ENCODE data around the gene FGB.
"Not testable (repeated sequence)": the region's sequence is repeated elsewhere in the genome, so short reads cannot be mapped to it uniquely, and the experiment has no call there.

FGB gene

DNA sequence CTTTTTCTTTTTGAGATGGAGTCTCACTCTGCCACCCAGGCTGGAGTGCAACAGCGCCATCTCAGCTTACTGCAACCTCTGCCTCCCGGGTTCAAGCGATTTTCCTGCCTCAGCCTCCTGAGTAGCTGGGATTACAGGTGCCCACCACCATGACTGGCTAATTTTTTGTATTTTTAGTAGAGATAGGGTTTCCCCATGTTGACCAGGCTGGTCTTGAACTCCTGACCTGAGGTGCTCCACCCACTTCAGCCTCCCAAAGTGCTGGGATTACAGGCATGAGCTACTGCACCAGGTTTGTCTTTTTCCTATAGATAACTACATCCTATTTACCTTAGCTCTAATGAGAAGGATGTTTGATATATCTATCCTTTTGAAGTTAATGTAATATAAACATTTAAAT is 31.5 kb downstream of the FGB start:
- not testable (repeated sequence) for DNase-seq (ENCODE audit: low read depth in 2 of 3, low spot score in 2 of 3)

DNA sequence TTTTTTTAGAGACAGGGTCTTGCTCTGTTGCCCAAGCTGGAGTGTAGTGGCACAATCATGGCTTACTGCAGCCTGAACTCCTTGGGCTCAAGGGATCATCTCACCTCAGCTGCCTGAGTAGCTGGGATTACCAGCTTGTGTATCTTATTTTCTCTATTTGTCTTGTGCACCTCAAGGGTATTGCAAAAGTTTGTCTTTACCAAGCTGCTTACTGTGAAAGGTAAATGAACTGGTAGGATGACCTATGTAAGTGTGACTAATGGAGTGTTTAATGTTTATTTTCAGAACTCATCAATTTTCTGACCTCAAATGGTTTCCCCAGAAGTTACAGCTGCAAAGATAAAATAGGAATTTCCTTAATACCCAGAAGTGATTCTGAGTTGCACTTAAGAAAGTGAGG is 33.0 kb downstream of the FGB start:
- no peak for DNase-seq (ENCODE audit: low read depth in 2 of 3, low spot score in 2 of 3)

DNA sequence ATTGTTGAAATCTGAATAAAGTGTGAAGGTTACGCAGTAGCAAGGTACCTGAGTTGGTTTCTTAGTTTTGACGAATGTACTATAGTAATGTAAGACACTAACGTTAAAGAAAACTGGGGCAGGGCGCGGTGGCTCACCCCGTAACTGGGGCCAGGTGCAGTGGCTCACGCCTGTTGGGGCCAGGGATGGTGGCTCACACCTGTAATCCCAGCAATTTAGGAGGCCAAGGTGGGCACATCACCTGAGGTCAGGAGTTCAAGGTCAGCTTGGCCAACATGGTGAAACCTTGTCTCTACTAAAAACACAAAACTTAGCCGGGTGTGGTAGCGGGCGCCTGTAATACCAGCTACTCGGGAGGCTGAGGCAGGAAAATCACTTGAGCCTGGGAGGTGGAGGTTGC is 34.5 kb downstream of the FGB start:
- DNase-seq (ENCODE audit: low read depth in 2 of 3, low spot score in 2 of 3), result not testable (repeated sequence)

DNA sequence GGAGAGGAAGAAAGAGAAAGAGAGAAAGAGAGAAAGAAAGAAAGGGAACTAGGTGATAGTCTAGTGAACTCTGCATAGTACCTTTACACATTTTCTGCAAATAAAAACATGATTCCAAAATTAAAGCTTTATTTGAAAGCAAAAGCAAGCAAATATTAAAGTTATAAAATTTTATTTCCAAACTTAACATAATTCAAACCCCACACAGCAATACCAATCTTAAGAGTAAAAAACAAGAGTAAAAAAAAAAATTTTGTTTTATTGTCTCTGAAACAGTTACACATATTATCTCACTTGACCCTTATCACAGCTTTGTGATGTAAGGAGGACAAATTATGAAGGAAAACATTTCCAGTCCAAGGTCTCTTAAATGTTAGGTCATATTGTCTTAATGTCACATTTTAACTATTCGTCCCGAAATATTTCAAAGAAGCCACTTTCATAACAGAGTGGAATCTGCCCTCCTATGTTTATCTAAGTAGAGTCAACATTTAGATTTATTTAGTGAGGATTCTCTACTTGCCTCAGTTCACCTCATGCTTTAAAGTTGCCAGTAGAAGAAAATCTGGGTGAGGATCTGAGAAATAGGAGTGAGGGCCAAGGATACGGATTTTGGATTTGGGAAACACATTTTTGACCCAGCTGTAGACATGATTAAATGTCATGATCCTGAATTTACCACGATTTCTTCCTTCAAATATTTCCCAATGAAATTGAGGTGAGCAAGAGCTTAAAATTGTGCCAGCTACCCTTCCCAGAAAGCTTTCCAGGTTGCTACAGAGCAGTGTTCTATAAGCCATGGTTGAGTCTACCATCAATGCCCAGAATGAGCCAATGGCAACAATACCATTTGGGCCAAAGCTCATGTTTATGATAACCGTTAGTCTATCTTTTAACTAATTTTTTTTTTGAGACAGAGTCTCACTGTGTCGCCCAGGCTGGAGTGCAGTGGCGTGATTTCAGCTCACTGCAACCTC is 35.3 kb downstream of the FGB start:
- DNase-seq (ENCODE audit: low read depth in 2 of 3, low spot score in 2 of 3), result no peak

DNA sequence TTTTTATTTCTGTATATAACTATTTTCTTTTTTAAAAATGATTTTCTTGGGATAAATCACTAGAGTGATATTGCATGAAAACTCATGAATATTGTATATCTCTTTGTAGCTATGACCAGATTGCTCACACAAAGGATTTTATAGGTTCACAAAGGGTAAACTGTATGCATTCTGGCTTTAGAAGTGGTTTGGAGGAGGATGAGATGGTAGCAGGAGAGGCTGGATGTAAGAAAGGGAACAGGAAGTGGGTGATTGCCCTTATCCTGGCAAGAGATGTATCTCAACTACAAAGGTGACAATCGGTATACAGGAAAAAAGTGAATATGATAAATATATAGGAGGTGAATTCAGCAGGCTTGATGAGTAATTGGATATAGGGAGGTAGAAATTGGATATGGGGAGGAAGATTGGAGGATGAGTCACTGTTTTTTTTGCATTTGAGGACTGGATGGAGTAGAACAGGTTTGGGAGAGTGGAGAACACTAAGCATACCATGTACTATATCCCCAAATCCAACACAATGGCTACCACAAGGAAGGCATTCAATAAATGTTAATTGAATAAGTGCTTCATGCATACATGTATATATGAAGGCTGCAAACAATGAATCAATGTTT is 39.7 kb downstream of the FGB start:
- DNase-seq (ENCODE audit: low read depth in 2 of 3, low spot score in 2 of 3), result no peak

DNA sequence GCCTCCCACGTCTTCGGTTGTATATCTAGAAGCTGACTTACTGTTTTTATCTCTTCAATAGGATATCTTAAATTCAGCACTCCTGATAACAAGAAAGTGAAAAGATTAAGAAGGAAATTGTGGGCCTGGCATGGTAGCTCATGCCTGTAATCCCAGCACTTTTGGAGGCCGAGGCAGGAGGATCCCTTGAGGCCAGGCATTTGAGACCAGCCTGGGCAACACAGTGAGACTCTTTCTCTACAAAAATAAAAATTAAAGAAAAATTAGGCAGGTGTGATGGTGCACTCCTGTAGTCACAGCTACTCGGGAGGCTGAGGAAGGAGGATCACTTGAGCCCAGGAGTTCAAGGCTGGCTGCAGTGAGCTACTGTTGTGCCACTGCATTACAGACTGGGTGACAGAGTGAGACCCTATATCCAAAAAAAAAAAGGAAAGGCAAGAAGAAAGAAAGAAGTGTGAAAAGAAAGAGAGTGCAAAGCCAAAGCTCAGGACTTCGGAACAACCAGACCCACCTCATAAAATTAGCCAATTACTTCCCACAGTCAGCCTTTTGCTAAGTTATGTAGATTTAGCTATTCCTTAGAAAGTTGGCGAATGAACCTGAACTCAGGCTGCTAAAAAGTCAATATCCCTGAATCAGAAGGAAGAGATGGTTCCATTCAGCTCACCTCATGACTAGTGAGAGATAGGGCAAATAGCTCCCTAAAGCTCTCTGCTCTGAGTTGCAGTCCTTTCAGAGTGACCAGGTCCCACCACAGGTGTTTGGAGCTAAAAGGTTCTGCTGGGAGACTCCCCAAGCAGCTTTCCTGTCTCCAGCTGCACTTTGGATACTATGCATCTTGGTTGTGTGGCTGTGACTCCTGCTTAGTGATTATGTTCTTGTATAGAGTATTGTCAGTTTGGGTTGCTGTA is 40.5 kb downstream of the FGB start:
- no peak for DNase-seq (ENCODE audit: low read depth in 2 of 3, low spot score in 2 of 3)

DNA sequence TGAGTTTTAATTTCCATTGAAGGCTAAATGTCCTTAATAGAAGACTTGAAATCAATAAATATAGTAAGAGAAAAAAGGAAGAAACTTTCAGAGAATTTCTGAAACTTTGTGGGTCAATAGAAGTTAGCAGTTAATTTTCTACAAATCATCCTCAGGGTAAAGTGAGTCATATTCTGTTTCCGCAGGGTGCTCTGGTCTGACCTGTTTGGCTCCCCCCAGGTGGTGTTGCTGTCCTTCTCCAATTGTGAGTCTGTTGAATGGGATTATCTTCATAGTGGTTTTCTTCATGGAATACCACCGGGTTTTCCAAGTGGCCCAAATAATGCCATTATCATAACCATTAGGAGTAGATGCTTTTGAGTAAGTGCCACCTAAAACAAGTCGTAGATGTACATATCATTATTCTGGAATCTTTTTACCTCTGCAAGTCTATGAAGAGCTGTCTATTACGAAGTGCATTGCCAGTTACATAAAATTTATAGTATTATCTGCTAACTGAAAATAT is 41.9 kb downstream of the FGB start:
- DNase-seq (ENCODE audit: low read depth in 2 of 3, low spot score in 2 of 3), result no peak

GRCh38 chr4:154606728-154607723 is 44.2 kb downstream of the FGB start:
- DNase-seq (ENCODE audit: low read depth in 2 of 3, low spot score in 2 of 3), result no peak

DNA sequence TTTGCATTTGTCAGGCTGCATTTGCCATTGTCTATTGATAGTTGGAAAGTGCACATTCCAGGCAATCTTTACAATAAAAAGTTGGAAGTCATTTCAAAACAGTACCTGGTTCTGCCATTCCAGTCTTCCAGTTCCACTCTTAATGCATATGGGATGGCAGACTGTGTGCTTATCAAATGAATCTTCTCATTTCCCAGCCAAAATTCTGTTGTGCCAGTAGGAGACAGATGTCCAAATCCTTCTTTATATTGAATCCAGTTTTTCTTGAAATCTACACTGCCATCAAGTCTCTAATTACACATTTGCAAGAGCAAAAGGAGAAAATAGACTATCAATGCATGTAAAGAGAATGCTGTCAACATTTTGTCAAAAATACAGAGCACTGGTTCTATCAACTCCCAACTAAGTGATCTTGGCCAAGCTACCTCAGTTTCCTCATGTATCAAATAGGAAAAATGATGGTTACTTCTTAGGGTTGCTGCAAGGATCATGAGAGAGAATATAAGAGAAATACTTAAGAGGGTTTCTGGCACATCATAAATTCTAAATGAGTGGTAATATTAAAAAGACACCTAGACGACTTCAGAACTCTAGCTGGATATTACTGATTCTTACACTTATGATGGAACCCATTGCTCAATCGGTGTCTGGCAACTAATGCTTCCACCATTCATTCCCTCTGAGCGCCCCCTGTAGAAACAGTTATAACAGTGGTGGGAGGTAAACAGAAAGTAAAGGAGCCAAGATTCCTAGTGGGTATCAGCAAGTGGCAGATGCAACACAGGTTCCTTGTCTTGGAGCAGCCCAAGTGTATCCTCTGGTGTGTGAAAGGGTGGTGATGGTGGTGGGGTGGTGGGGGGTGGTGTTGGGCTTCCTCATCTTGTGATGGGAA is 45.8 kb downstream of the FGB start:
- no peak for DNase-seq (ENCODE audit: low read depth in 2 of 3, low spot score in 2 of 3)

DNA sequence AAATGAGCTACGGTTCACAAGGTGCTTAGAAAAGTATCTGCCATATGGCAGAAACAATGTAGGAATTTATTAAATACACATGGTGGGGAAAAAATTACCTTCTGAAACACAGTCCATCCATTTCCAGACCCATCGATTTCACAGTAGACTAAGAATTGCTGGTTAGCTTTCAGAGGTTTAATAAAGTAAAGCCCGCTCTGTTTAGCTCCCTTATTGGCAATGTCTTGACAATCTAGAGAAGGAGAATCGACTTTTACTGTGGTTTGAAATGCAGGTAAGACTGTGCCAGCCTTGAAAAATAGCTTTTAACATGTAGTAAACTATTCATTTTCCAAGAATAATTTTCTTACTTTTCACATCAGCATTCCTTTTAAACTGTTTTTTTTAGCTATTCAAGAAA is 46.7 kb downstream of the FGB start:
- DNase-seq (ENCODE audit: low read depth in 2 of 3, low spot score in 2 of 3), result no peak

DNA sequence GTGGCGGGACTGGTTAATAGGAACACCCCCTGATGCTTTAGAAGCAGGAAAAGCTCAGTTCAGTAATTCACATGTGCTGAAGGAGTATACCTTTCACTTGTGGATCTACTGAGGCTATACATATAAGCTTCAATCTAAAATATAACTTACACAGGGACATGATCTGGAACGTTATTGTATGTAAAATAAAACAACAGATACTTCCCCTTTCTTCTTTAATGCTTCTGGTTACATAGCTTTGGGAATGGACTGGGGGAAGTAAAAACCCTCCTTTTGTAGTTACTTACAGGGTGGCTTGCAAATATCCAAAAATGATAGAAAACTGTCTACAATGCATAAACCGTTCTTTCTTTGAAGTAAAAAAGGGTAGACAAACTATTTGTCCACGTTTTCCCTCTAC is 47.8 kb downstream of the FGB start:
- DNase-seq (ENCODE audit: low read depth in 2 of 3, low spot score in 2 of 3), result no peak

GRCh38 chr4:154611833-154612232 is 49.0 kb downstream of the FGB start:
- no peak for DNase-seq (ENCODE audit: low read depth in 2 of 3, low spot score in 2 of 3)

GRCh38 chr4:154612472-154613414 is 49.9 kb downstream of the FGB start, which contains the start of gene FGG:
Gene FGG (minus strand): TSS chr4:154612656. CDS start chr4:154612609, 47 bp downstream.
- no peak for DNase-seq (ENCODE audit: low read depth in 2 of 3, low spot score in 2 of 3)

DNA sequence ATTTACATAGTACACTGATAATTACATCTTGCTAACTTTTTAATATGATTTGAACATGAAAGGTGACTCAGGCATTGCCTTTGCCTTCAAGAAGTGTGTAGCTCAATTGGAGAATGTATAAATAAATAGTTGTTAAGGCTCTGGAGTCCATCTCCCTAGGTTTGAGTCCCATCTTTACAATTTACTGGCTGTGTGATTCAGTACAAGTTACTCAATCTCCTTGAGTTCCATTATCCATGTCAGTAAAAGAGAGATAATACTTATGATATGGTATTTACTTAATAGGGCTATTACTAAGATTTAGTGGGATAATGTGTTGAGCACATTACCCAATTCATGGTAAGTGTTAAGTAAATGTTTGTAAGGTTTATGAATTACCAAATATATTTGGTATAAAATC is 51.5 kb downstream of the FGB start:
- DNase-seq (ENCODE audit: low read depth in 2 of 3, low spot score in 2 of 3), result no peak

DNA sequence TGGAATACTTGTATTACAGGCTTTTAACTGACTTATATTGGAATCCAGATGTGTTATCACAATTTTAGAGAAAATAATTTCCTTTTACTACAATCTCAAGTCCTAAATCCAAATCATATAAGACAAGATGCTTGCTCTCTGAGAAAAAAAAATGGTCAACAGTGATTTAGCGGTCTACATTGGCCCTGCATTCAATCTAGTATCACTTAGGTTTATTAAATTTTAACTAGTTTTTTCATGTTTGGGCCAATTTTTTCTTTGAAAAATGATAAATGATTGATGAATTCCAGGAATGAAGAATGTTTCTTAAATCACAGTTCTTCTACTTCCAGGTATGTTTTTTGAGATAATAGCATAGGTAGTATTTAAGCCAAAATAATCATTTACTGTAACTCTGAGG is 52.4 kb downstream of the FGB start:
- DNase-seq (ENCODE audit: low read depth in 2 of 3, low spot score in 2 of 3), result no peak

DNA sequence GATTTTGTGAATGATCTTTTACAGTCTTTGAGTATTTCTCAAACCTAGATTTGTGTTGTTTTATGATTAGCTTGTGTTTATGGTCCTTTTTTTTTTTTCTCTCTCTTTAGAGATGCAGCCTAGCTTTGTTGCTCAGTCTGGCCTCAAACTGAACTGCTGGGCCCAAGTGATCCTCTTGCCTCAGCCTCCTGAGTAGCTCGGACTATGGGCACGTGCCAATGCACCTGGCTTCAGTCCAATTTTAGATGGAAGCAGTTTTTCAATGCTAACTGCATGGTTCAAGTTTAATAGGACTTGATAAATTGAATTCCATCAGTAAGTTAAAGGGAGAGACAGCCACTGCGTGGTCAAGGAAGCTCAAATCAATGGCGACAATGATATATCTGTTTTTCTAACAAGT is 53.5 kb downstream of the FGB start:
- no peak for DNase-seq (ENCODE audit: low read depth in 2 of 3, low spot score in 2 of 3)

- DNase-seq (ENCODE audit: low read depth in 2 of 3, low spot score in 2 of 3), result no peak
These were observed 53.9 kb downstream of the FGB start for GRCh38 chr4:154616731-154617130.

GRCh38 chr4:154617820-154618317 is 55.1 kb downstream of the FGB start:
- DNase-seq (ENCODE audit: low read depth in 2 of 3, low spot score in 2 of 3), result no peak
